GM21423 (cell line): ENCODE data around the gene MYPOP.
"Not testable (repeated sequence)": the region's sequence is repeated elsewhere in the genome, so short reads cannot be mapped to it uniquely, and the experiment has no call there.

ENCODE experiments used
- ATAC-seq: cut with Tn5 transposase; IDR thresholded peaks from one replicate; pipeline ENCODE4 v1.9.1; 2021; ENCODE audit warnings: mild to moderate bottlenecking, moderate library complexity; ENCODE audit not compliant: unreplicated experiment

Gene MYPOP

DNA sequence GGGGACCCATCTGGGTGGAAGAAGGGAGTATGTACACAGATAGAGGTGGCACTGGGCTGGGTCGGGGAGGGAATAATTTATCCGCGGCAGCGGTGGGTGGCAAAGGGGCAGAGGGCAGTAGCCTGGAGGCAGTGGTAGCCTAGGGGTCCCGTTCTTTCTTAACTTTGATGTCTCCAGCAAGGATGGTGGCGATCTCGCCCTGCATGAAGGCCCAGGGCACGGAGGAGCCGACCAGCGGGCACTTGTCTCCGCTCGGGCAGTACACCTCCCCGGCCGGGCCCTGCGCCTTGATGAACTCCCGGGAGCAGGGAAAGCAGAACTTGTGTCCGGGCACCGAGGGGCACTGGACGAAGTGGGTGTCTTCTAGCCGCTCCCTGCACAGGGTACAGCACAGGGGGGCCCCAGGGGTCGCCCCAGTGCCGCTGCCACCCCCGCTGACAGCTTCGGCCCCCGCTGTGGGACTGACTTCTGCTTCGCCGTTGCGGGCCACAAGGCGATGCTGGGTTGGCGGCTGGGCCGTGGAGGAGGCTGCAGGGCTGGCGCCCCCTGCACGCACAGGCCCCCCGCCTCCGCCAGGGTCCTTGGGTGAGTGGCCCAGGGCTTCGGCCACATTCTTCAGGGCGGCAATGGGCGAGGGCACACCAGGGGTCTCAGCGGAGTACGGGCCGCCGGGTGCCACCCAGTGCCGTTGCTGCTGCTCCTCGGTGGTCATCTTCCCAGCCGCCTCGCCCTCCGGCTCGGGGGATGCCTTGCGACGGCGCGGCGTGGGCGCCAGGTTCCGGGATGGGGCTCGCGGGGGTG lies 18.3 kb downstream of the MYPOP start:
- no peak for ATAC-seq

- ATAC-seq, result no peak
Measured at GRCh38 chr19:45883586-45883880, 18.9 kb downstream of the MYPOP start.

DNA sequence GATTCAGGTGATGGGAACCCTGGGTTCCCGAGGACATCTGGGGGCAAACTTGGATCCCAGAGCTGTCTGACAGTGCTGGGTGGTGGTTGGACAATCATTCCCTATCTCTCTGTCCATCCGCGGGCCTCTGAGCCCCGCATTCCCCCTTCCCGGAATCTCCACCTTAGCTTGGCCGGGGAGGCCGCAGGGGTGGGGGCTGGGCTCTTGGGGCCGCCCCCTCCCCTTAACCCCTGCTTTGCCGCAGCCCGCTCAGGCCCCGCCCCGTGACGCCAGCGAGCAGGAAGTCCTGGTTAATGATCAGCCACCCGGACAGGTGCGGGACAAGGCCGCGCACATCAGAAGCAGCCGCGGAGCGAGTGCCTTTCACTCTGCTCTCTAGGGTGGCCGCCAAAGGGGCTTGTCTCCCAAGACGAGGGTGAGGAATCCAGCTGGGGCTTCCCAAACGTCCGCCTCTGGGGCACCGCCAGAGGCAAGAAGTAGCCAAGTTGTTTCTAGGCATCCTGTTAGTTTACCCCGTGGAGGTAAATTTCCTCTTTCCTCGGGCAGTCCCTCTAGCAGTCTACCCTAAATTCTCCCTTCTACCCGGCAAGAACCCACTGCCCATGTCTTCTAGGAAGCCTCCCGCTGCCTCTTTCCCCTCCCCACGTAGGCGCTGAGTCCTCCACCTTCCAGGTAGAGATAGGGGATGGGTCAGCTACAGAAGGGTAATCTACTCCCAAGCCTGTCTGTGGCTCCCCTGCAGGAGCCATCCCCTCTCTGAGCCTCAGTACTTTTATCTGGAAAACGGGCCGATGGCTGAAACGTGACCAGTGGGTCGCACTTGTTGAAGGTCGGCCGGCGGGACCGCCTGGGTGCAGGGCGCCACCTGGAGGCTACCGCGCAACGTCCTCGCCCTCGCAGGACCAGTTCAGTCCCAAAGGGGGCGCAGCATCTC lies 19.5 kb downstream of the MYPOP start:
- no peak for ATAC-seq

GRCh38 chr19:45881909-45882528 lies 20.4 kb downstream of the MYPOP start:
- ATAC-seq, result no peak

GRCh38 chr19:45881082-45881908 lies 21.1 kb downstream of the MYPOP start:
- no peak for ATAC-seq

DNA sequence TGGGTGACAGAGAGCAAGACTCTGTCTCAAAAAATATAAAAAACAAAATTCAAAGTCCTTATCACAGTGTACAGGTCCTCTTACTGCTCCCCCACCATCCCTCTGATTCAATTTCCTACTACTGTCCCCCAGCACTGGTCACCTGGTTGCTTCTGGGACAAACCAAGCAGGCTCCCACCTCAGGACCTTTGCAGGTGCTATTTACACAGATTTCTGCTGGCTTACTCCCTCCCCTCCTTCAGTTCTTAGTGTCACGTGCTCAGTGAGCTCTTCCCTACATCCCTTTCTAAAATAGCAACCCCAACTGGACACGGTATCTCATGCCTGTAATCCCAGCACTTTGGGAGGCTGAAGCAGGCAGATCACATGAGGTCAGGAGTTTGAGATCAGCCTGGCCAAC lies 22.4 kb downstream of the MYPOP start:
- no peak for ATAC-seq

- no peak for ATAC-seq
Measured at GRCh38 chr19:45879055-45879454, 23.4 kb downstream of the MYPOP start.

DNA sequence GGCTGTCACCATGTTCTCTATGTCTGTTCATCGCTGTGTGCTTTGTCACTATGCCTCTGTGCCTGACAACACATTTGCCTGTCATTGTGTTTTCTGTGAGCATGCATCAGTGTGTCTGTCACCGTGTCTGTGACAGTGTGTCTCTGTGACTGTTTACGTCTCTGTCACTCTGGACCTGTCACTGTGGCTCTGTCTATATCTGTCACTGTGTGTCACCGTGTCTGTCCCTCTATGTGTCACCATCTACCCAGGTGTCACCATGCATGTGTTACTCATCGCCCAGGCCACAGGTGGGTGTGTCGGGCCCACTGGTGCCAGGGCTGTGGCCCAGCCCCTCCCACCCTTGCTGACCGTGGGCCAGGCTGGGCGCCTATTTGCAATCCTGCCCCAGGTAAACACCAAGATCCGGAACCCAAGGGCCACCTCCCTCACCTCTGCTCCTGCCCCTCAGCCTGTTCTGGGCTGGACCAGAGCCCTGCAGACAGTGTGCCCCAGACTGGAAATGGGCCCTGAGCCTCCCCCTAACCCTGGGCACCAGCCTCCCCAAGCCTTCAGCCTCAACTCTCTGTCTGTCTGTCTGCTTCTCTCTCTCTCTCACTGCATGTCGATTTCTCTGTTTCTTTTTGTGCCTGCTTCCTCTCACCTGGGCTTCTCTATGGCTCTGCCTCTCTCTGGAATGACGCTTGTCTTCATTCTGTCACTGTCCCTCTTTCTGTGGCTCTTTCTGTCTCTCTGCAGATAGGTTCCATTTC lies 24.2 kb downstream of the MYPOP start:
- ATAC-seq, result no peak

GRCh38 chr19:45876411-45877197 lies 25.8 kb downstream of the MYPOP start:
- ATAC-seq, result no peak

- ATAC-seq, result no peak
Measured at GRCh38 chr19:45876161-45876410, 26.3 kb downstream of the MYPOP start.

DNA sequence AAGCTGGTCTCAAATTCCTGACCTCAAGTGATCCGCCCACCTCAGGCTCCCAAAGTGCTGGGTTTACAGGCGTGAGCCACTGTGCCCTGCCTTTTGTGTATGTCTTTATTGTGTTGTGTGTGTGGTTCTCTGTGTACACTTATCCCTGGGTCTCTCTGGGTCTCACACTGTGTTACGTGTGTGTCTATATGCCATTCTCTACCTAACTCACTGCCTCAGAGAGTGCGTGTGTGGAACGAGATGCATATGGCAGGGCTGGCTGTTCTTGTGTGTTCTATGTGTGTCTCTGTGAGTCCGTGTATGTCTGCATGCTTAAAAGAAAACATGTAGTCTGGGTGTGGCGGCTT lies 27.8 kb downstream of the MYPOP start:
- no peak for ATAC-seq

DNA sequence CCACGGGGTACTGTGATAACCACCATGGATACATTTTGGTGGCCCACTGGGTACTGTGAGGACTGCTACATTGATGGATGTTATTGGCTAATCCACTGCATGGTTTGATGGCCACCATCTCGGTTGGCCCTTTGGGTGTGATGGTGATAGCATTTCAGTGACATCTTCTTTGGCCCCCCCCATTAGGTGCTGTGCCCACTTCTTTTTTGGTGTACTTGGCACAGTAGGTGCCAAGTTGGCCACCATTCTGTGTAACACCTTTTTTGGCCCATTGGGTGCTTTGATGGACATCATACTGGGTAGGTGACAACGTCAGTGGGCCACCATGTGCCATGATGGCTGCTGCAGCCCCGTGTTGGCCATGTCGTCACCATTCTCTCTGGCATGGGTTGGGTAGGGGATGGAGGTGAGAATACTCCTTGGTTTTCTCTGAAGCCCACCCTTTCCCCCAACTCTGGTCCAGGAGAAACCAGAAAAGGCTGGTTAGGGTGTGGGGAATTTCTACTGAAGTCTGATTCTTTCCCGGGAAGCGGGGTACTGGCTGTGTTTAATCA lies 29.1 kb downstream of the MYPOP start:
- ATAC-seq, result no peak

- no peak for ATAC-seq
Measured at GRCh38 chr19:45872095-45872919, 30.1 kb downstream of the MYPOP start.

DNA sequence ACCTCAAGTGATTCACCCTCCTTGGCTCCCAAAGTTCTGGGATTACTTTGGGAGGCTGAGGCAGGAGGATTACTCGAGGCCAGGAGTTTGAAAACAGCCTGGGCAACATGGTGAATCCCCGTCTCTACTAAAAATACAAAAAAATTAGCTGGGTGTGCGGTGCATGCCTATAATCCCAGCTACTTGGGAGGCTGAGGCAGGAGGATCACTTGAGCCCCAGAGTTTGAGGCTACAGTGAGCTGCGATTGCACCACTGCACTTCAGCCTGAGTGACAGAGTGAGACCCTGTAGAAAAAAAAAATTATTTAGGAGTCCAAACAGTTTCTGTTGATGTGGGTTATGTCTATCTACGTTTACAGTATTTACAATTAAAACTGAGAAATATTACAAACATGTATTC lies 31.6 kb downstream of the MYPOP start:
- no peak for ATAC-seq

DNA sequence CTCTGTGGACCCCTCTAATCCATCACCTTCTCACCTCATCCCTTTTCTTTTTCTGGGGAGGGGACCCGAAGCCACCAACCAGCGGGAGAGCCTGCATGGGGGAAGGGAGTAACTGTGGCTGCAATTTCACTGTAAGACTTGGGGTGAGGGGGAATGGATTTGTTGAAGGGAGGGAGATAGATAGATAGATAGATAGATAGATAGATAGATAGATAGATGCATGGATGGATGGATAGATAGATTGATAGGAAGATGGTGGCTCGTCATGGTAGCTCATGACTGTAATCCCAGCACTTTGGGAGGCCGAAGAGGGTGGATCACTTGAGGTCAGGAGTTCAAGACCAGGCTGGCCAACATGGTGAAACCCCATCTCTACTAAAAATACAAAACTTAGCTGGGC lies 35.2 kb downstream of the MYPOP start:
- ATAC-seq, result not testable (repeated sequence)

- no peak for ATAC-seq
Measured at GRCh38 chr19:45866400-45867176, 35.8 kb downstream of the MYPOP start.

DNA sequence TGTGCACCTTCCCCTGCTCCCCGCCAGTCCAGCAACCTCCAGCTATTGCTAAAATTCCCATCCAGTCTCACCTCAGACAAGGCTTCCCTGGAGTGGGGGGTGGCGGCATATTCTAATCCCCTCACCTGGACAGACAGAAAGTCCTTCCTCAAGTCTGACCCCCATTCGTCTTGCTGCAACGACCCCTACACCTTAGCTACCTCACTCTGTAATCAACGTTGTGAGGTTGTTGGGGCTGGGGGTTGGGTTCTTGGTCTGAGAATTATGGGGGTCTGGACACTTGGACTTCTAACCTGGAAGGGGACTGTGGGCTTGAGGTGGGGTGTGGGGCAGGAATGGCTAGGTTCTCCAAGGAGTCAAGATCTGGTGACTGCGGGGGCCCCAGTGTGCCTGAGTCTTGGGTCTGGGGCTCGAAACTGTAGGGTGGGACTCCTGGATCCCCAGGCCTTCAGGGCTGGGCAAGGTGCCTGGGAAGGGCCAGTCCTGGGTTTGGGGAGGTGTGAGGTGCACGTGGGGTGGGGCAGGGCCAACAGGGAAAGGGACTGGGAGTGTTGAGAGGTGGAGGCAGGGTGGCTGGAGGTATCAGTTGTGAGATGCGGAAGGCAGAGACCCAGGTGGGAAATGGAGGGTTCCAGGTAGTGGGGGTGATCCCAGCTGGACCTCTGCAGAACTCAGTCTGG lies 37.0 kb downstream of the MYPOP start:
- ATAC-seq, result no peak
